NOMO-1 (cell line): ENCODE results near the gene FMO3.

Source experiments
- DNase-seq, 2 experiments: peaks; one replicate each; lab custom pipeline; 2025; ENCODE audit not compliant: unreplicated experiment in 2 of 2; lab: John Stamatoyannopoulos, UW

Gene FMO3

DNA sequence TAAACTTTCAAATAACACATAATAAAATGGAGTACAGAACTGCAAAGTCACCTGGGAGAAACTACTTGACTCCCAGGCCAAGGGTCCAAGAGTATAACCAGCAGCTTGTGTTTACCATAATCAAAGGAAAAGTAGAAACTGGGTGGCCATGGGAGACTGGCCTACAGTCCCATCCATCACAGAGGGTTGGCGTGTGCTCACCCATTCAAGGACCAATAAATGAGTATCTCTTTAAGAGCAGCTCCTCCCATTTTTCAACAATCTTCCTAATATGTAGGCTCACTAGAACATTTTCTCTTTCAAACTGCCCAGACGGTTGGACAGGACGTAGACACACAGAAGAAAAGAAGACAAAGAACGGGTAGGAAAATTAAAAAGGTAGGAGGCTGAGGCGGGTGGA, at the start of gene FMO3:
Gene FMO3 (plus strand): TSS at position 302 of the 400 bp plus-strand sequence. CDS start 1,754 bp downstream, outside the sequence.
- no peak for DNase-seq

DNA sequence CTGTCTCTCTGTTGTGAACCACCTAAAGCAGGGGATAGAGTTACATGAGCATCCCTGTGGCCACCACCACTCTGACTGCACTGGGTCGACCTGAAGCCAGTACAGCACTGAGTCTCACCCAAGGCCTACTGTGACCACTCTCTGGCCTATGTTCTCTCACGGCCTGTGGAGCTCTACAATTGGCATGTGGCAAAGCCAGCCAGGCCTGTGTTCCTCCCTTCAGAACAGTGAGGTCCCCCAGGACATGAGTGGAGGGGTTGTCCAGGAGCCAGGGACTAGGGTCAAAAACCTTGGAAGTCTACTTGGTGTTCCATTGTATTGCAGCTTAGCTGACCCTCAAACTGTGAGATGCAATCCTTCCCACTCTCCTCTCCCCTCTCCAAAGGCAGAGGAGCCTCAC, 42.7 kb upstream of the FMO3 start:
- no peak for DNase-seq

DNA sequence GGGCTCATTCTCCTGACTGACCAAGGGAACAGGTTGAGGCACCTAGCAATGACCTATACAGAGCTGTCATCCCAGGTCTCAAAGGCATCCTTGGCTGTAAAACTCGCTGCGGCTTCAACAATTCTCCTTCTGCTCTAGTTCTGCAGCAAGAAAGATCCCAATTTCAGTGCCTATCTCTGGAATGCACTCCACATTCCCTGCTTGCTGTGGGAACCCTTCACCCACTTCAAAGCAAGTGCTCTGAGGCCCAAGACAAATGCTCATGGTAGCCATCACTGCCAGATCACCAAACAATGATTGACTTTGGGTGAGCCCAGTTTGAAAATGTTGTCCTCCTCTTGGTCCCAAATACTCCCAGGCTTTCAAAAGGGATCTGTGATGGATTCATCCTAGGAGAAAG, 37.7 kb upstream of the FMO3 start:
- DNase-seq = no peak

DNA sequence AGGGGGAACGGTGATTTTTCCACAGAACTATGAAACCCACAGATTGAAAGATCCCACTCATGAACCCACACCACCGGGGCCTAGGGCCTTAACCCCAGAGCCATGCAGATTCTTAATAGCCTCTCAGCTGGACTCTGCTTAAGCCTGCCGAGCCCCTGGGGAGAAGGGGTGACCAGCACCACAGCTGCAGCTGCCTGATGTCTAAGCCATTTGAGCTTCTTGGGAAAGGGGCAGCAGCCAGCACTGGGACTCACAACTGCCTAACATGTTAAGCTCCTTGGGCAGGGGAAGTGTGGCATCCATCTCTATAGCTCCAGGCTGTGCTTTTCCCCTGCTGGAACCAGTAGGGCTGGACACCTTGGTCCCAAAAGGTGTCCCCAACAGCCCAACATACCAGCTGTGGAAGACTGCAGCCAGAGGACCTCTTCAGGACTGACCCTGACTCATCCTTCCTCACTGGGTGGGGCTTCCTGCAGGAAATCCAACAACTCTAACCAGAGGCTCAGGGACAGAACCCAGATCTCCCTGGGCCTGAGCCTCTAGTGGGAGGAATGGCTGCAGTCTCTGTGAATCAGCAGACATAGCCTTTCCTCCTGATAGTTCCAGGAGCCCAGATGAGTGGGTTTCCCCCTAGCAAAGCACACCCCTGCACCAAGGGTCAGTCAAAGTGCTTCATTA, 34.6 kb upstream of the FMO3 start:
- DNase-seq = no peak

DNA sequence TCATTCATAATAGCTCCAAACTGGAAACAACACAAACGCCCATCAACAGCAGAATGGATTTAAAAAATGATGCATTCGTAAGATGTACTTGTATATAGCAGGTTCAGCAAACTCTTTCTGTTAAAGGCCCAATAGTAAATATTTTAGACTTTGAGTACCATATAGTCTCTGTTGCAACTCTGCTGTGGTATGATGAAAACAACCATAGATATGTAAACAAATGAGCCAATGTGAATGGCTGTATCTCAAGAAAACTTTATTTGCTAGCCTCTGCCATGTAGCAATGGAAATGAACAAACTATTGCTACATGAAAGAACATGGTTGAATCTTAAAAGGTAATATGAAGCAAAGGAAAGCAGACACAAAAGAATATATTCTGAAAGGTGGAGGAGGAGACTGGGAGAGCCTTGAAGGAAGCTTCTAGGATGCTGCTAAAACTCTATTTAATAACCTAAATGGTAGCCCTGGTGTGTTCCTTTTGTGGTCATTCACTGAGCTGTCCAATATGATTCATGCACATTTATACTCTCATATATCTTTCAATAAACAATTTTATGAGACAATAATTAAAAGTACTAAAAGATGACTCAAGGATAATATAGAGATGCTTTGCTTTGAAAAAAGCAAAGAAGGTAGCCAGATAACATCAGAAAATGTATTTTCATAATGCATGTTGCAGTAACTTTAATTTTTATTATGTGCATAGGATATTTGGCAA, 29.1 kb upstream of the FMO3 start:
- no peak for DNase-seq

DNA sequence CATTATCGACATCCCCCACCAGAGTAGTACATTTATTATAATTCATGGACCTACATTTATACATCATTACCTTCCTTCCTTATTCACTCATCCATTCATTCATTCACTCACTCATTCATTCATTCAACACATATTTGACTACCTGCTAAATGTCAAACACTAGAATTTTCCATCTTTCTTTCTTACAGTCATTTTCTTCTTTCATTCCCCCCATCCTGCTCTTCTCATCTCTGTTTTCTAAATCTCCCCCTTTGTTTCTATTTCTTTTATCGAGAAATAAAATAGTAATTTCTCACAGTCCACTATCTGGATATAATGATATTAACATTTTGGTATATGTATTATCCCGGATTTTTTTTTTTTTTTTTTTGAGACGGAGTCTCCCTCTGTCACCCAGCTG, 27.8 kb upstream of the FMO3 start:
- DNase-seq = no peak

DNA sequence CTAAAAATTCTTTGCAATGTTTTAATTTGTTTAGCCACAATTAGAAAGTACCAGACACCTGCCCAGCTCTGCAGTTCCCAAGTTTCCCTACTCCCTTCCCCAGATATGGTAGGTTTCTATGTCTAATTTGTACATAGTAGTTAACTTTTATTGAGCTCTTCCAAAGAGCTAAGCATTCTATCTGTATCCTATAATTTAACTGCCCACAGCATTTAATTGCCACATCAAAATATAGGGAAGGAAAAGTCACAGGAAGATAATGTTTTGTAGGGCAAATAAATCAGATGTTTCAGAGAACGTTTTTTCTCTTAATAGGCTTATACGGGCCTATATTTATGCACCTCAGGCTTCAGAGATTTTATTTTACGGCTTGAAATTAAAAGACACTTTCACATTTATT, 15.7 kb upstream of the FMO3 start:
- no peak for DNase-seq

DNA sequence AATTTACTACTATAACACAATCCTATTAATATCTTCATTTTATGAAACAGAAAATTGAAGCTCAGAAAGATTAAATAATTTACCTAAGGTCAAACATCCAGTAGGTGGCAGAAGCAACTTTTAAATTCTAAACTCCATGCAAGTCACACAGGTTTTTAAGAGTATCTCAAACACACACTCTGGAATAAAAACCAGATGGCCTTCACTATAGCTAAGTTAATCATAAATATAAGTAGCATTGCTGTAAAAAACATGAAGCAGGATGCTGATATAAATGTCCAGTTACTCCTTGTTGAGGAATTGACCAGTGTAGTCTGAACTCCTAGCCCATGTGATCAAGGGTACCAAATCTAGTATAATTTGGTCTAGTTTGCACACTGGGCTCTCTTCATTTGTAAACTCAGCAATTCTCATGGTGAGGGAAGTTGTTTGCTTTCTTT, 9.4 kb upstream of the FMO3 start:
- DNase-seq = no peak

DNA sequence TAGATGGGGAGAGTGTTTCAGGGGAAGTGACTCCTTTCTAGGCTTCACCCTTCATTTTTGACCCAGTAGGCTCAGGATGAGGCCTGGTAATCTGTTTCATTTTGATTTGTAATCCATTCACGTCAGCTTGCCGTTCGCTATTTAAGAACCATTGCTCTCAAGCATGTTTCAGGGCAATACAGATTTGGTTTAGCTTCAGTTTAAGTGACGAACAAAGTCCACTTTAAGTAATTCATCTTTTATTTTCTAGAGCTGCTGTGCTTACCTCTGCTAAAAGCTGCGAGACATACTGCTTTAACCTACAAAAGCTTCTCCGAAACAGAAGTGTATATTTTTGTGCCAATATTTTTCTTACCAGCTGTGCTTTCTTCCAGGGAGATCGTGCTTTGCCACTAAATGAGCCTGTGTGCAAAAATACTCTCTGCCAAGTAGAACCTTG, 8.9 kb upstream of the FMO3 start:
- DNase-seq = no peak

DNA sequence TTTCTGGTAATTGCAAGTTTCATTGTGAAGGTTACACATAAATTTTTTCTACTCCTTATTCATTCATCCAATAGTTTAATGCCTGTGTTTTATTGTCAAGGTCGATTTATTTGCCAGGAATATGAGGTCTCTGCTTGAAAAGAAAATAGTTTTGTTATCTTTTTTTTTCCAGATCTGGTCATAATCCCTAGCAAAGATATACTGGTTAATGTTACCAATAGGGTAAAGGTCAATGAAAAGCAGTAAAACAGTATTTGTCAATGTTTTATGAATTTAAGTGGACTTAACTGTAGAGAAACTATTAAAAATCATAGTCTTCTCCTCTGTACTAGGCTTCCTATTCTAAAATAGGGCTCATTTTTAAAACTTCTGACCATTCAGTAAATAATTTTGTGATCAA, 8.1 kb upstream of the FMO3 start:
- DNase-seq = no peak

DNA sequence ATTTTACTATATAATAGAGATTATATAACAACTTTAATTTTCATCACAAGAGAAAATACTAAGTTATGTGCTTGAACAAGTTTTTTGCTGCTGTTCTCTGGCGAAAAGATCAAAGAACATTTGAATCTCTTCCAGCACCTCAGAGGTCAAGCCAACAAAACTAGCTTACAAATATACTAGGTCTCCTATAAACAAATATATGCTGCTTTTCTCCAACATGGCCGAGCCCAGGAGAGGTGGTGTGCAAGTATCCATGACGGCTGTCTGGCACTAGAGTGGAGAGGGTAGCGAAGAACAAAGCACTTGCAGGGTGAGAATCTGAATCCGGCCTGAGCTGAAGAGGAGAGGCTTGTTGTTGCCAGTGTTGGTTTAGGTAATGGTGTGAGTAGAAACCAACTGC, 7.5 kb upstream of the FMO3 start:
- DNase-seq = no peak

DNA sequence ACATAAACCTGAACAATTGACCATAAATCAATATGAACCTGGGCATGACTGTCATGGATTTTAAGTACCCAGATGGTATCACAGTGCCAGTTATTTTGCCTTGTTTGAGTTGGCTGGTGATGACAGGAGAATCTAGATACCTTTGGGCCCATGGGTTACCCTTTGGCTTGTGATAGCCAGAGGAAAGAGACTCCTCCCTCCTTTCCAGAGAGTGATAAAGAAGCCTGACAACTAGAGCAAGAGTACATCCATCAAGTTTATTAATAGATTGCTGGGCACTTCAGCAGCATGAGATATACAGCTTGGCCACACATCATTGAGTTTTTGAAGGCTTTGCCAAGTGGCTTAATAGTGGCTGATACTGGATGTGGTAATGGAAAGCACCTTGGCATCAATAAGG, 6.6 kb upstream of the FMO3 start:
- DNase-seq = no peak

DNA sequence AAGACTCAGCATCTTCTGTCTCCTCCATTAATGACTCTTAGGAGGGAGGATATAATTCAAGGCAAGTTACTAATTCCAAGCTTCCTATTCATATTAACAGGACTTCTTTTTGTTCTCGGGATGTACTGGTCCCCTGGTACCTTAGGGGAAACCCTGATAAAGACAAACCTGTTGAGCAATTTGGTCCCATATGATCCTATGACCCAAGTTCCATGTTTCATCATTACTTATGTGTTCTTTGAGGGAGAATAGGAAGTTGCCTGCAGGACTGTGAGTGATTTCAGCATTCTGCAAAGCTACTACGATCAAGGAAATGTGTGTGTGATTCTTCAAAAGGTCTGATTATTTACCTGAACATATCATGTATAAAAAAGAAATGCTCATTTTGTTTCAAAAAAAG, 5.8 kb upstream of the FMO3 start:
- DNase-seq = no peak

DNA sequence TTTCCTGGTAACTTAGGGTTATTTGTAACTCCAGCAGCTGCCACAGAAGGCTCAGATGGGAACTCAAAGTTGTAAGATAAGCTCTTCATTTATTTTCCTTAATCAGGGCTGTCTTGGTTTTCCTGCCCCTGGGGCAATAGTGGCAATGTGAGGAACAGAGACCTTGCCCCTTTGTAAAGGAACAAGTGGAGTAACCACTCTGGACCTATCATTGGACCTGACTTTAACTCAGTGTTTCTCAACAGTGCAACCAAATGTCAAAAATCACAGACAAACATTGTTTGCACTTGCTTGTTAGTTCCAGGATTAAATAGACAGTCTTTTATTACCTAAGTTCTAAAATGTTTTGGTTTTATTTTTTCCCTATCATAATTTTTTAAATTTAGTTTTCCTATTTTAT, 2.8 kb upstream of the FMO3 start:
- no peak for DNase-seq

DNA sequence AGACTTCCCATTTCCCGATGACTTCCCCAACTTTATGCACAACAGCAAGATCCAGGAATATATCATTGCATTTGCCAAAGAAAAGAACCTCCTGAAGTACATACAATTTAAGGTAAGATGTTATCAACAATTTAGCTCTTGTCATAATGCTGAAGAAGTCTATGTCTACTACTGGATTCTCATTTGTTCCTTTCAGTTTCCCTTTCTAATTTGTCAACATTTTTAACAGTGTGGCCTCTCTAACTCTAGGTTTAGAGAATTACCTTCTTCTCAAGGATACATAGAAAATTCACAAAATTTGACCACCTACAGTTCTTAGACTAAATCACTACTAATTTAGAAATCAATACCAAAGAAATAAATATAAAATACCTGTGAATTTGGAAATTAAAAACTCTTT, 13.2 kb downstream of the FMO3 start:
- no peak for DNase-seq

DNA sequence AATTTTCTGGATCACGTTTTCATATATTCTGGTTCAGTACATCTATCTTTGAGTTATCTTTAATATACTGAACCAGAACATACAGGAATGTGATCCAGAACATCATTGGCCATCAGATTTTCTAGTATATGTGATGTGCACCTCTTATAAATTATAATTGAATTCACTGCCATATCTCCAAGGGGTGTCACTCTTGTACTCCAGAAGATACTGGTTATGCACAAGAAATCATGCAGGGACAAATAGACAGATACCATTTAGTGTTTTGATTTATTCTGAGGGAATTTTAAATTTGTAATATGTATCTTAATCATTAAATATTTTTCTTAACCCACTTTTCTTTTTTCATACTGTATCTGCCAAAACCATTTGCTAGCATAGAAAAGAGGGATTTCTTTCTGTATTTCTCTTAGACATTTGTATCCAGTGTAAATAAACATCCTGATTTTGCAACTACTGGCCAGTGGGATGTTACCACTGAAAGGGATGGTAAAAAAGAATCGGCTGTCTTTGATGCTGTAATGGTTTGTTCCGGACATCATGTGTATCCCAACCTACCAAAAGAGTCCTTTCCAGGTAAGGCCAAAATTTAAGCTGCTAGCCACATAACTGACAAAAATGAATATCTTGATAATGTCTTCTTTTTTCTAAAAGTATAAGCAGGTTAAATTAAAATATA, 16.7 kb downstream of the FMO3 start:
- DNase-seq = no peak

DNA sequence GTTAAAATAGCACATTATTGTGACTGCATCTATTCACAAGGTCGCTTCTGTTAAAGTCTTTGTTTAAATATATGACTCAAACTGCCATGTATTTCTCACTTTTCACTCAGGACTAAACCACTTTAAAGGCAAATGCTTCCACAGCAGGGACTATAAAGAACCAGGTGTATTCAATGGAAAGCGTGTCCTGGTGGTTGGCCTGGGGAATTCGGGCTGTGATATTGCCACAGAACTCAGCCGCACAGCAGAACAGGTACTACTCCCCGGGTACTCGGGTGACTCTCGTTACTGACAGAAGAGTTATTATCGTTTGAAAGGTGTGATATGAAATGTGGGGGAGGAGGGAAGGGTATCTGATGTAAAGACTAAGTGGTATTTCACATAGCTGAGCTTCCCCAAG, 17.3 kb downstream of the FMO3 start:
- DNase-seq = no peak

DNA sequence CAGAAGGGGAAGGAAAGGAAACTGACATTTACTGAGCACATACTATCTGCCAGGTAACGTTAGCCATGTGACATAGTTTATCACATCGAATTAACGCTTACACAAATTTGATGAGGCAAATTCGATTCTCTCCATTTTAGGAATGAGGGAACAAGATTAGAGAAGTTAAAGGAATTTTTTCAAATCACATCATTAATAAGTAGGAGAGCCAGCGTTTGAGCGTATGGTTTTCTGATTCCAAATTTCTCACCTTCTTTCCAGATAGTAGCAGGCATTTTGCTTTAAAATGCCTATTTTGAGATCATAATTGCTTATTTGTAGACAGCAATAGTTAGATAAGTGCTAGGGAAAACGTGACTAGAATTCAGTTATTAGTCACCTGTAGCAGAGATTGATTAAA, 19.3 kb downstream of the FMO3 start:
- no peak for DNase-seq

DNA sequence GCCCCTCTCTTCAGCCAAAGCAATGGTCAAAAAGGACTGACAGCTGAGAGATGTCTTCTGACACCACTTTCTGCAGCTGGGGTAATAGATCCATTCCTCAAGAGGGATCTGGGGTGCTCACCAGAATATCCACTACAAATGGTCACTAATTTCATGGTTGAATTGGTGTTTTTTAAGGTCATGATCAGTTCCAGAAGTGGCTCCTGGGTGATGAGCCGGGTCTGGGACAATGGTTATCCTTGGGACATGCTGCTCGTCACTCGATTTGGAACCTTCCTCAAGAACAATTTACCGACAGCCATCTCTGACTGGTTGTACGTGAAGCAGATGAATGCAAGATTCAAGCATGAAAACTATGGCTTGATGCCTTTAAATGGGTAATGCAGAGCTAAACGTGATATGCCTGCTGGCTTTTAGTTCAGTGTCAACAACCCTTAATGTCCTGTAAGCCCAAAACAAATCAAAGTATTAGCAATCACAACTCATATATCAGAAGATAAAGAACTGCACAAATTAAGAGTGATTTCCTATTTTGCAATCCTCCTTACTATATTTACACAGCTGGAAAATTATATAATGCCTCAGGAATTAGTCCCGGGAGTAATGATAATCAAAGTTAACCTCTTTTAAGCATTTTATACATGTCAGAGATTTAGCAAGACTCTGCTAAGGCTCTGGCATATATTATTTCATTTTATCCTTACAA, 20.1 kb downstream of the FMO3 start:
- no peak for DNase-seq

DNA sequence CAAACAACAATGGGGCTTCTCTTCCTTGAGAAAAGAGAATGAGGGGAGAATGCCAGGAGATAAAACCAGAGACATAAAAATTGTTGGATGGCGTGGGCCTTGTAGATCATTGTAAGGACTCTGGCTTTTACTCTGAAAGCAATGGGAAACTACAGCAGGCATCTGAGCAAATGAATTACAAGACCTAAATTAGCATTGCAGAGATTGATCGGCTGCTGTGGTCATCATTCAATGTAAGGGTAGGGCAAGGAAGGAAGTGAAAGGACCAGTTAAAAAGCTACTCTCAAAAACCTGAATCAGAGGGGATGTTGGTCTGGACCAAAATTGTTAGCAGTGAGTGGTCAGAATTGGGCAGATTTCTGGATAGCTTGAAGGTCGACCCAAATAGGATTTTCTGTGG, 21.4 kb downstream of the FMO3 start:
- no peak for DNase-seq

DNA sequence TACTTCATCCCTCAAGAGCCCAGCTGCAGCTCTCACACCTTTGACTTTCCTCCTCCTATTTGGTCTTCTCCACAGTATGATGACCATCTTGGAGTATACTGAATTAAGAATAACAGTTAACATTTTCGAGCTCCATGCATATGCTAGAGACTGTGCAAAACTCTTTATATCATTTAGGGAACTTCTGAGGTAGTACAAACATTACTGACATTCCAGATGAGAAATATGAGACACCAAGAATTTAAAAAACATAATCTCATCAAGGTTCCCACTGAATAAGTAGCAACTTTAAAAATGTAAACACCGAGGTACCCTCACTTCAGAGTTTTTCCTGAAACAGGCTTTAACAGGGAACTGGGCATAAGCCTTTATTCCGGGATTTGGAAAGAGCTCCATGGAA, 22.7 kb downstream of the FMO3 start:
- DNase-seq = no peak
